Lower leg skin (tissue), 3 donors: ENCODE results near the gene AS3MT.

ENCODE experiments used
- CTCF ChIP-seq, 3 donors: fragments of 450-650 bp; IDR thresholded peaks; one replicate each; pipeline ENCODE4 v1.5.1; 2016; ENCODE audit warnings: antibody characterized with exemption in 3 of 3, mild to moderate bottlenecking in 3 of 3, moderate library complexity in 2 of 3
- POLR2A ChIP-seq, 2 donors: fragments of 450-650 bp; IDR thresholded peaks; one replicate each; pipeline ENCODE4 v1.6.1; 2016 to 2017; ENCODE audit warnings: antibody characterized with exemption in 2 of 2, mild to moderate bottlenecking in 1 of 2, moderate library complexity in 1 of 2

DNA sequence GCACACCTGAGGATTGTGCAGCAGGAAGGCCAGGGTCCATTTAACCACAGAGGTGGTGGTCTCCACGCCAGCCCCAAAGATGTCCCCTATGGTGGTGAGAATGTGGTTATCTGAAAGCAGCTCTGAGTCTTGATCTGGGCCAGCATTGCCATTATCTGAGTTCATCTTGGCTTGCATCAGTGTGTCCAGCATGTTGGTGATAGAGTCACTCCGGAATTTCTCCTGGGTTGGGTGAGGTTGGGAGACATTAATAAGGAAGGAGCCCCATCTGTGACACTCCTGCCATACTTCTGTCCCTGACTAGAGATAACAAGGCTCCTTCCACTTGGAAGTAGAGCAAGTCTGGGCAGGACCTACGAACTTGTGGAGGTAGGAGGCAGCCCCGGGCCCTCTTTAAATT lies 36.3 kb upstream of the AS3MT start:
- no peak for TF ChIP-seq CTCF (IDR thresholded peaks at IDR 0.05)
- TF ChIP-seq POLR2A (IDR thresholded peaks at IDR 0.05) = no peak
